ENCODE results near the gene SPATA21.

DNA sequence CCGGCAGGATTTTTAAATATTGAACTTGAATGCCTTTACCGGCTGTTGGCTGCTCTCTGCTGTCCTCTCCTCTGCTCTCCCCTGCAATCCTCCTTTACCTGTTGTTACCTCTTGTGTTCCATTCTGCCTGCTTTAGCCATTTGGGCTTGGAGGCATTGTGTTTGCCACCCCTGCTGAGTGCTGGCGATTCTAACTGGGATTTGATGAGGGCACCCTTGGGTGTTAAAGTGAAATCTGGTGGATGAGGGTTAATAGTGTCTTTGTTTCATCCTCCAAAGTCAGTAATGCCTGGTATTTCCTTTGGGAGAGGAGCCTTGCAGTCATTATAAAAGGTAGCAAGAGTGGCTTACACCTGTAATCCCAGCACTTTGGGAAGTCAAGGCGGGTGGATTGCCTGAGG, 60.3 kb downstream of the SPATA21 start:
- TF ChIP-seq, protein P1, sequence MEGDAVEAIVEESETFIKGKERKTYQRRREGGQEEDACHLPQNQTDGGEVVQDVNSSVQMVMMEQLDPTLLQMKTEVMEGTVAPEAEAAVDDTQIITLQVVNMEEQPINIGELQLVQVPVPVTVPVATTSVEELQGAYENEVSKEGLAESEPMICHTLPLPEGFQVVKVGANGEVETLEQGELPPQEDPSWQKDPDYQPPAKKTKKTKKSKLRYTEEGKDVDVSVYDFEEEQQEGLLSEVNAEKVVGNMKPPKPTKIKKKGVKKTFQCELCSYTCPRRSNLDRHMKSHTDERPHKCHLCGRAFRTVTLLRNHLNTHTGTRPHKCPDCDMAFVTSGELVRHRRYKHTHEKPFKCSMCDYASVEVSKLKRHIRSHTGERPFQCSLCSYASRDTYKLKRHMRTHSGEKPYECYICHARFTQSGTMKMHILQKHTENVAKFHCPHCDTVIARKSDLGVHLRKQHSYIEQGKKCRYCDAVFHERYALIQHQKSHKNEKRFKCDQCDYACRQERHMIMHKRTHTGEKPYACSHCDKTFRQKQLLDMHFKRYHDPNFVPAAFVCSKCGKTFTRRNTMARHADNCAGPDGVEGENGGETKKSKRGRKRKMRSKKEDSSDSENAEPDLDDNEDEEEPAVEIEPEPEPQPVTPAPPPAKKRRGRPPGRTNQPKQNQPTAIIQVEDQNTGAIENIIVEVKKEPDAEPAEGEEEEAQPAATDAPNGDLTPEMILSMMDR (IDR thresholded peaks at IDR 0.05): no peak
- TF ChIP-seq ZFX (IDR thresholded peaks at IDR 0.05; ENCODE audit: borderline replicate concordance): no peak

All from 22Rv1 (cell line).